SK-N-SH treated with all-trans-retinoic acid at 6 μM for 48 hours (cell line): ENCODE data around the gene TAS2R60.

Experiments used
- CSDC2 ChIP-seq: fragments of 250-450 bp; sonication (Bioruptor Pico); IDR thresholded peaks from 2 replicates; pipeline ENCODE4 v1.5.0; 2020; ENCODE audit warnings: mild to moderate bottlenecking, moderate library complexity
- ESRRG ChIP-seq: fragments of 250-450 bp; sonication (Bioruptor Pico); IDR thresholded peaks from 2 replicates; pipeline ENCODE4 v1.6.1; 2021; ENCODE audit warnings: mild to moderate bottlenecking
- OSR1 ChIP-seq: fragments of 250-450 bp; sonication (Bioruptor Pico); IDR thresholded peaks from 2 replicates; pipeline ENCODE4 v1.8.0; 2022; ENCODE audit warnings: moderate library complexity, mild to moderate bottlenecking, inconsistent platforms
- PATZ1 ChIP-seq: fragments of 250-450 bp; sonication (Bioruptor Pico); IDR thresholded peaks from 2 replicates; pipeline ENCODE4 v1.8.0; 2020; ENCODE audit warnings: mild to moderate bottlenecking, moderate library complexity, borderline replicate concordance
- PPARA ChIP-seq: fragments of 250-450 bp; sonication (Bioruptor Pico); IDR thresholded peaks from 2 replicates; pipeline ENCODE4 v1.5.0; 2020; ENCODE audit warnings: mild to moderate bottlenecking, borderline replicate concordance
- SNAI2 ChIP-seq: fragments of 250-450 bp; sonication (Bioruptor Pico); IDR thresholded peaks from 2 replicates; pipeline ENCODE4 v1.5.0; 2020; ENCODE audit warnings: mild to moderate bottlenecking, moderate library complexity
- TCF4 ChIP-seq: fragments of 250-450 bp; sonication (Bioruptor Pico); IDR thresholded peaks from 2 replicates; pipeline ENCODE4 v1.8.0; 2021; ENCODE audit warnings: mild to moderate bottlenecking, moderate library complexity, borderline replicate concordance
- TOX ChIP-seq: fragments of 250-450 bp; sonication (Bioruptor Pico); IDR thresholded peaks from 2 replicates; pipeline ENCODE4 v1.8.0; 2021; ENCODE audit warnings: mild to moderate bottlenecking, moderate library complexity, borderline replicate concordance
- TSHZ2 ChIP-seq: fragments of 250-450 bp; sonication (Bioruptor Pico); IDR thresholded peaks from 2 replicates; pipeline ENCODE4 v1.5.0; 2020; ENCODE audit warnings: mild to moderate bottlenecking, moderate library complexity
- ZC3H10 ChIP-seq: fragments of 250-450 bp; sonication (Bioruptor Pico); IDR thresholded peaks from 2 replicates; pipeline ENCODE4 v1.5.1; 2021; ENCODE audit warnings: mild to moderate bottlenecking, moderate library complexity
- ZFP3 ChIP-seq: fragments of 250-450 bp; sonication (Bioruptor Pico); IDR thresholded peaks from 2 replicates; pipeline ENCODE4 v1.5.0; 2020; ENCODE audit warnings: mild to moderate bottlenecking, moderate library complexity
- ZFP30 ChIP-seq: fragments of 450-650 bp; formaldehyde crosslinking; IDR thresholded peaks from 2 replicates; pipeline ENCODE4 v1.5.0; 2022; ENCODE audit warnings: mild to moderate bottlenecking, moderate library complexity
- ZNF565 ChIP-seq: fragments of 450-650 bp; formaldehyde crosslinking; conservative IDR thresholded peaks from 2 replicates; pipeline ENCODE4 v1.5.0; 2020; ENCODE audit warnings: low read depth, mild to moderate bottlenecking, moderate library complexity

GRCh38 chr7:143459359-143459758 lies 16.1 kb downstream of the TAS2R60 start:
- TF ChIP-seq SNAI2 (CRISPR knock-in tag) (no peak), ZNF565 (CRISPR knock-in tag) (no peak), CSDC2 (CRISPR knock-in tag) (no peak), ZFP30 (no peak), PATZ1 (CRISPR knock-in tag) (no peak), TSHZ2 (CRISPR knock-in tag) (no peak), PPARA (CRISPR knock-in tag) (no peak), OSR1 (CRISPR knock-in tag) (no peak), TOX (CRISPR knock-in tag) (no peak), ZFP3 (CRISPR knock-in tag) (no peak), ZC3H10 (CRISPR knock-in tag) (no peak), ESRRG (CRISPR knock-in tag) (no peak), TCF4 (CRISPR knock-in tag) (no peak)
